Spinal cord (tissue), 10 donors: Measurements from ENCODE around the gene MAD2L1. TPM values are rescaled to one million over a fixed set of nuclear protein-coding genes. Genes with fewer than 3 reads are reported as not detected.

Source experiments
- DNase-seq, 6 donors: peaks; one replicate each; pipeline versions ENCODE4 v3.0.0 to v3.0.0-alpha.2; 2013 to 2015; ENCODE audit warnings: low spot score in 6 of 6, low read depth in 4 of 6
- H3K27ac ChIP-seq: one replicate; pipeline ENCODE4 v1.5.1; 2013; ENCODE audit warnings: low read depth, low read length, control low read depth
- H3K27me3 ChIP-seq: one replicate; pipeline ENCODE4 v1.6.1; 2013; ENCODE audit warnings: low read length; ENCODE audit not compliant: control insufficient read depth, insufficient read depth
- H3K36me3 ChIP-seq: one replicate; pipeline ENCODE4 v1.6.1; 2013; ENCODE audit warnings: low read length; ENCODE audit not compliant: control insufficient read depth, insufficient read depth
- H3K4me1 ChIP-seq: one replicate; pipeline ENCODE4 v1.6.1; 2013; ENCODE audit warnings: low read length; ENCODE audit not compliant: control insufficient read depth, insufficient read depth
- H3K4me3 ChIP-seq: one replicate; pipeline ENCODE4 v1.5.1; 2013; ENCODE audit warnings: low read depth, low read length, control low read depth
- H3K9me3 ChIP-seq: one replicate; pipeline ENCODE4 v1.6.1; 2013; ENCODE audit warnings: low read length; ENCODE audit not compliant: control insufficient read depth, insufficient read depth
- WGBS: methylation state at CpG from one replicate; pipeline ENCODE4 v1.1.5; 2013; ENCODE audit warnings: missing lambda C conversion rate; ENCODE audit not compliant: insufficient coverage; 5-methylcytosine and 5-hydroxymethylcytosine counted together
- polyA plus RNA-seq, 2 donors: library from polyadenylated mRNA; unstranded; fragments of 120-200 nt; gene quantifications; one replicate each; pipeline ENCODE4 v1.2.1, GENCODE V29; 2013; ENCODE audit not compliant: insufficient read length in 2 of 2
- total RNA-seq, 2 donors: library from RNA; depleted of rRNA in 1 of 2; stranded (reverse); fragments of 120-200 nt in 1 of 2; fragments of >200 nt in 1 of 2; gene quantifications; one replicate each; pipeline versions ENCODE4 v1.2.3 to v1.2.4, GENCODE V29; 2013 to 2014
- donor health status: healthy.

MAD2L1 gene
- total and polyA plus RNA-seq, 4 donors, result 14.4 to 25.3 (median 18.7) TPM

GRCh38 chr4:120083152-120083551 lies 16.5 kb upstream of the MAD2L1 start:
- no CpG with 5 or more reads among the region's 2 CpGs for whole genome bisulfite sequencing

GRCh38 chr4:120082251-120082650 lies 15.6 kb upstream of the MAD2L1 start:
- no peak overlapping the region for H3K4me3 ChIP-seq
- H3K27me3 ChIP-seq, result no peaks in the 10 kb centered on the region
- WGBS, result no CpG with 5 or more reads among the region's 1 CpG
- no peaks in the 10 kb centered on the region for H3K4me1 ChIP-seq
- H3K36me3 ChIP-seq, result no peaks in the 10 kb centered on the region
- DNase-seq, result peak in 2 of 6 donors; percentile 52 to 75
- H3K9me3 ChIP-seq, result no peaks in the 10 kb centered on the region
- peak overlapping the region; percentile 29 for H3K27ac ChIP-seq

More at GRCh38 chr4:120083152-120083551, 16.5 kb upstream of the MAD2L1 start:
- H3K9me3 ChIP-seq, result no peaks in the 10 kb centered on the region
- H3K27ac ChIP-seq, result no peak overlapping the region
- H3K4me1 ChIP-seq, result no peaks in the 10 kb centered on the region
- no peaks in the 10 kb centered on the region for H3K36me3 ChIP-seq
- no peak overlapping the region for H3K4me3 ChIP-seq
- no peak for DNase-seq
- H3K27me3 ChIP-seq, result no peaks in the 10 kb centered on the region

GRCh38 chr4:120081726-120082125 lies 15.1 kb upstream of the MAD2L1 start:
- peak overlapping the region; percentile 29 for H3K27ac ChIP-seq
- no peaks in the 10 kb centered on the region for H3K27me3 ChIP-seq
- no peaks in the 10 kb centered on the region for H3K4me1 ChIP-seq
- H3K4me3 ChIP-seq, result no peak overlapping the region
- H3K36me3 ChIP-seq, result no peaks in the 10 kb centered on the region
- DNase-seq, result peak in 2 of 6 donors; percentile 44 to 64
- H3K9me3 ChIP-seq, result no peaks in the 10 kb centered on the region

- no peak overlapping the region for H3K27ac ChIP-seq
- H3K36me3 ChIP-seq, result no peaks in the 10 kb centered on the region
- no peaks in the 10 kb centered on the region for H3K9me3 ChIP-seq
- H3K27me3 ChIP-seq, result no peaks in the 10 kb centered on the region
- no peak for DNase-seq
- no peak overlapping the region for H3K4me3 ChIP-seq
- no CpG with 5 or more reads among the region's 2 CpGs for WGBS
- no peaks in the 10 kb centered on the region for H3K4me1 ChIP-seq
Measured at GRCh38 chr4:120080533-120080932, 13.9 kb upstream of the MAD2L1 start.

- Histone ChIP-seq H3K27ac (no peak overlapping the region), H3K4me3 (no peak overlapping the region), H3K27me3 (no peaks in the 10 kb centered on the region), H3K36me3 (no peaks in the 10 kb centered on the region), H3K9me3 (no peaks in the 10 kb centered on the region), H3K4me1 (no peaks in the 10 kb centered on the region)
- 88% methylated on average over 4 of the region's 5 CpGs for WGBS
- no peak for DNase-seq
Measured at GRCh38 chr4:120079839-120080520, 13.3 kb upstream of the MAD2L1 start.

- no peak for DNase-seq
- Histone ChIP-seq H3K27ac (no peak overlapping the region), H3K9me3 (no peaks in the 10 kb centered on the region), H3K27me3 (no peaks in the 10 kb centered on the region), H3K4me3 (no peak overlapping the region), H3K4me1 (no peaks in the 10 kb centered on the region), H3K36me3 (no peaks in the 10 kb centered on the region)
- WGBS, result 100% methylated on average over 1 of the region's 1 CpG
Measured at GRCh38 chr4:120078216-120078615, 11.6 kb upstream of the MAD2L1 start.

- DNase-seq, result peak in 3 of 6 donors; percentile 62 to 92 (median 79)
- no peak overlapping the region for H3K27ac ChIP-seq
- no peaks in the 10 kb centered on the region for H3K36me3 ChIP-seq
- peaks cover 10% of the 10 kb centered on the region for H3K4me1 ChIP-seq
- 67% methylated on average over 7 of the region's 11 CpGs for WGBS
- no peaks in the 10 kb centered on the region for H3K27me3 ChIP-seq
- no peak overlapping the region for H3K4me3 ChIP-seq
- no peaks in the 10 kb centered on the region for H3K9me3 ChIP-seq
Measured at GRCh38 chr4:120071192-120071795, 4.6 kb upstream of the MAD2L1 start.

- no peak for DNase-seq
- Histone ChIP-seq H3K9me3 (no peaks in the 10 kb centered on the region), H3K27ac (no peak overlapping the region), H3K4me1 (peaks cover 13% of the 10 kb centered on the region), H3K4me3 (no peak overlapping the region), H3K27me3 (no peaks in the 10 kb centered on the region), H3K36me3 (no peaks in the 10 kb centered on the region)
- WGBS, result 80% methylated on average over 1 of the region's 2 CpGs
Measured at GRCh38 chr4:120070196-120070595, 3.5 kb upstream of the MAD2L1 start.

GRCh38 chr4:120065974-120066516 lies 603 bp downstream of the MAD2L1 start:
- no peak for DNase-seq
- no peaks in the 10 kb centered on the region for H3K9me3 ChIP-seq
- H3K4me1 ChIP-seq, result peaks cover 13% of the 10 kb centered on the region
- H3K27me3 ChIP-seq, result no peaks in the 10 kb centered on the region
- H3K27ac ChIP-seq, result peak overlapping the region; percentile 99
- H3K4me3 ChIP-seq, result peak overlapping the region; percentile 84
- 0% methylated on average over 7 of the region's 15 CpGs for WGBS
- H3K36me3 ChIP-seq, result no peaks in the 10 kb centered on the region

- no peaks in the 10 kb centered on the region for H3K27me3 ChIP-seq
- no CpG with 5 or more reads among the region's 5 CpGs for whole genome bisulfite sequencing
- peaks cover 13% of the 10 kb centered on the region for H3K4me1 ChIP-seq
- H3K36me3 ChIP-seq, result no peaks in the 10 kb centered on the region
- no peak overlapping the region for H3K27ac ChIP-seq
- no peak overlapping the region for H3K4me3 ChIP-seq
- no peaks in the 10 kb centered on the region for H3K9me3 ChIP-seq
- DNase-seq, result no peak
Measured at GRCh38 chr4:120064887-120065286, 1.8 kb downstream of the MAD2L1 start.
